HG02840 (cell line): ENCODE data around the gene SFSWAP.
"Not testable (repeated sequence)": the region's sequence is repeated elsewhere in the genome, so short reads cannot be mapped to it uniquely, and the experiment has no call there.

Source experiments
- ATAC-seq: cut with Tn5 transposase; IDR thresholded peaks from one replicate; pipeline ENCODE4 v1.9.1; 2021; ENCODE audit warnings: mild to moderate bottlenecking, moderate library complexity, moderate number of reproducible peaks; ENCODE audit not compliant: unreplicated experiment, low FRiP score

Gene SFSWAP

DNA sequence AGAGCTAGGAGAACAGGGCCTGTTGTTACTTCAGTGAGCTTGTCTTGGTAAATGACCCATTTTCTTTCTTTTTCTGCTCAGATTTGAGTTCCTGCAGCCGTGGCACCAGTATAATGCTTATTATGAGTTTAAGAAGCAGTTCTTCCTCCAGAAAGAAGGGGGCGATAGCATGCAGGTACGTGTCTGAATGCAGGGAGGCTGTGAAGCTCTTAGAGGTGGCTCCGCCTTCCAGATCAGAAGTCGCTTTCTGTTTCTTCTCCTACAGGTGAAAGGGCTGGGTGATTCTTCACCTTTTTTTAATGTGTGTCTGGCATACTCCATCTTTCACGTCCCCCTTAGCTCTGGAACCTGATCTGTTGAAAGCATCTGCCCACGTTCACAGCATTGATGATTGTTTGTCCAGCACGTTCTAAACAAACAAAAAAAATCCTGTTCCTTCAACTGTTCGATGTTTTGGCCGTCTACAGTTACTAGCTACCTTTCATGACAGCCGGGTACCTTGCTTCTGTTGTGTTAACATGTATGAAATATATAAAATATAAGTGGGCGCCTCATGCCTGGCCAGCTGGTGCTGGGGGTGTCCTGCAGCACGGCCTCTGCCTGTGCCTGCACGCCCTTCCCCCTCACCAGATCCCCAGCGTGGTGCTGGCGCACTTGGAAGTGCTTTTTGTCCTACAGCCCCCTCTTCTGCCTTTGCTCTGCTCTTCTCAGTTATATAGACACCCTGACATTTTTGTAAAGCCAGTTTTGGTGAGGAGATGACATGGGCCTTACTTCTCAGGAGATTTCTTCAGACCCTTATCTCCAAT is 44.6 kb downstream of the SFSWAP start:
- ATAC-seq: no peak

DNA sequence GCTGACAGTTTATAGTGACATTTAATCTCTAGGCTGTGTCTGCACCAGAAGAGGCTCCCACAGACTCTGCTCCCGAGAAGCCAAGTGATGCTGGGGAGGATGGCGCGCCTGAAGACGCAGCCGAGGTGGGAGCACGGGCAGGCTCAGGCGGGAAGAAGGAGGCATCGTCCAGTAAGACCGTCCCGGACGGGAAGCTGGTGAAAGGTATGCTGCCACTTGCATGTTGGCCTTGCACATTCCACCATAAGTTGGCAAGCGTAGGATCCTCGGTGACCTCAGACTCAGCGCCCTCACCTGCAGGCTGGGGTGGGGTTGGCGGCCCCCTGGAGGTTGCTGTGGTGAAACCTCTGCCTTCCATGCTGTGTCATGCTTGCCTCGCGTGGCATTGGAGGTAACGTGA is 45.6 kb downstream of the SFSWAP start:
- ATAC-seq: no peak

DNA sequence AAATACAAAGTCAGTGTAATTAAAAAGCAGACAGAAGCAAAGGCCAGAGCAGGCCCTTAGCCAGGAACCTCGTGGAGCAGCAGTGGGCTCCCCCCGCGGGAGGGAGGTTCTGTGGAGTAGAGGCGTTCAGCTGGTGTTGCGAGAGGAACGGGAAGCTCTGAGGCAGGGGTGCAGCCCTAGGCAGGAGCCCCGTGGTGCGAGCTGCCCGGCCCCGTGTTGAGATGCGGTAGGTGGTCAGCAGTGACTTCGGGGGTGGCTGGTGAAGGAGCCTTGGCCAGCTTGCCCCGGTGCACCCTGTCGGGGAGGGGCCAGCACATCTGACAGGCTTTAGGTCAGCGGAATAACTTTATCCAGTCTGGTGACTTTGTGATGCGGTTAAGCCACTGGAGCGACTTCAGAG is 46.2 kb downstream of the SFSWAP start:
- no peak for ATAC-seq

DNA sequence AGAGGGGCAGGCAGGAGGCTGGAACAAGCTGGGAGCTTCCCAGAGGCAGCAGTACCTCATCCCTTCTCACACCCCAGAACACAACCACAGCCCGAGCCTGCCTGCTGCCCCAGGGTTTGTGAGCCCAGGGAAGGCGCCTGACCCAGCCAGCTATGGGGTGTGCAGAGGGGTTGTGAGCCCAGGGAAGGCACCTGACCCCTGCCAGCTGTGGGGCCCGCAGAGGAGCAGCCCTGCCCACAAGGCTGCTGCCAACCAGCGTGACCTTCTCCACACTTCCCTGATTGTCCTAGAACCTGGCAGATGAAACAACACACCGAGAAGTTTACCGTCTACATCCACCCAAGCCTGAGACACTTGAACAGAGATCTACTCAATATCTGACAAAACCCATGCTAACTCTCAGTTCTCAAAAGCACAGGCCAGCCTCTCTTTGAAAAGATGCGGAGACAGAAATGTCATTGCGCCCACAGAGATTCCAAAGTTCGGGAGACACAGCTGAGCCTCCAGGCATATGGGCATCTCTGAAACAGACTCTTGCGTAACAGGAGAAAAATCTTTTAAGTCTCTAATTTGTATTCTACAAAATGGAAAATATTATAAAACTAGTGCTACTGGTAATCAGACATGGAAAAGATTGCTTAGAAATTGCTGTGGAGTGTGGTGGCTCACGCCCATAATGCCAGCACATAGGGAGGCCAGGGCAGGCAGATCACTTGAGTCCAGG is 47.3 kb downstream of the SFSWAP start:
- ATAC-seq: no peak

DNA sequence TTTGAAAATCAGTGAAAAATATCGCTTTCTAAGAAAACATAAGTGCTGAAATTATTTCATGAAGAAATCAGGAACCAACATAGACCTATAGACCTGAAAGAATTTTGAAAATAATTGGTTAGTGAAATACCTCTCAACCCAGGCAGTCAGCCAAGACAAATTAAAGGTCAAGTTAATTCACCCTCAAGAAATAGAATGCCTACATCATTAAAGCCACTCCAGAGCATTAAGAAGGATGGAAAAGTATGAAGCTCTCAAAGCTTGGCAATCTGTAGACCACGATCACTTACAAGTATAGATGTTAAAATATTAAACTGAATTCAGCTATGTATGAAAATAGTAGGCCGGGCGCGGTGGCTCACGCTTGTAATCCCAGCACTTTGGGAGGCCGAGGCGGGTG is 48.3 kb downstream of the SFSWAP start:
- no peak for ATAC-seq

DNA sequence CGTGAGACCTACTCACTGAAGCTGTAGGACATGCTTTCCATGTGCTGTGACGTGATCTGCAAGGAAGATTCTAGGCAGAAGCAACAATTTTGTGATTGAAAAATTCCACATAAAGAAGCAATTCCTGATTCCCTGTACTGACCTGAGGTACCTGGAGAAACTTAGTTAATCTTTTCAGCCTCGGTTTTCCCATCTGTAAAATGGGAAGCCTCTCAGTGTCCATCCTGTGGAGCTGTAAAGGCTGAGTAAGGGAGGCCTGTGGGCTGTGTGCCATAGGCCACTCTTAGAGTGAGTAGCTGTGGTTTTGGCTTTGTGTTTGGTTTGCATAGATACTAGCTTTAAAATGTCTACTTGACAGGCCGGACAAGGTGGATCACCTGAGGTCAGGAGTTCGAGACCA is 50.7 kb downstream of the SFSWAP start:
- no peak for ATAC-seq

DNA sequence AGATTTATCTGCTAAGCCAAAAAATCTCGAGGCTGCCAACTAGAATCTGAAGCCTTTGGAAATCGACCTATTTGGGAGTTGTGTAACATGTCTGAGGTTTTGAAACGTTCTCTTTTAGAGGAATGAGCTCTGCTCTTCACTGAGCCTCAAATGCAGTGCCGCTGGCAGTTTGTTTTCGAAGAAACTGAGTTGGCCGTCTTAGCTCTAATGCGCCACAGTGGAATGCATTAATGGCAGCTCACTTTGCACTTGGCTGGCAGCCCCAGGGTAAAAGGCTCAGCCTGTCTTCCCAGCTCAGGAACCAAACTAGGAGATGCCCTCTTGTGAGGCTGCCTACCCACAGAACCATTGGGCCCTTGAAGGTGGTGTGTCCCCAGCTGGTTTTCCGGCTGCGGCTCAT is 53.8 kb downstream of the SFSWAP start:
- no peak for ATAC-seq

DNA sequence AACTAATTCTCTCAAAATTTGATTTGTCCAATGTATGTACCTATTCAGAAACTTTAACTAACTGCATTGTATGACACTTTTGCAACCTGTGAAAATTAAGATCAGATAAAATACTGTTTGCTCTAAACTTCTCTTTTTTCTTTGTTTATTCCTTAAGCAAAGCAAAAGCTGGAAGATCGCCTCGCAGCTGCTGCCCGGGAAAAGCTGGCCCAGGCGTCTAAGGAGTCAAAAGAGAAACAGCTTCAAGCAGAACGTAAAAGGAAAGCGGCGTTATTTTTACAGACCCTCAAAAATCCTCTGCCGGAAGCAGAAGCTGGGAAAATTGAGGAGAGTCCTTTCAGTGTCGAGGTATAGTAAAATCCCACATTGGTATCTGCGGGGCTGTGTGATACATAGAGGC is 55.1 kb downstream of the SFSWAP start:
- ATAC-seq: no peak

DNA sequence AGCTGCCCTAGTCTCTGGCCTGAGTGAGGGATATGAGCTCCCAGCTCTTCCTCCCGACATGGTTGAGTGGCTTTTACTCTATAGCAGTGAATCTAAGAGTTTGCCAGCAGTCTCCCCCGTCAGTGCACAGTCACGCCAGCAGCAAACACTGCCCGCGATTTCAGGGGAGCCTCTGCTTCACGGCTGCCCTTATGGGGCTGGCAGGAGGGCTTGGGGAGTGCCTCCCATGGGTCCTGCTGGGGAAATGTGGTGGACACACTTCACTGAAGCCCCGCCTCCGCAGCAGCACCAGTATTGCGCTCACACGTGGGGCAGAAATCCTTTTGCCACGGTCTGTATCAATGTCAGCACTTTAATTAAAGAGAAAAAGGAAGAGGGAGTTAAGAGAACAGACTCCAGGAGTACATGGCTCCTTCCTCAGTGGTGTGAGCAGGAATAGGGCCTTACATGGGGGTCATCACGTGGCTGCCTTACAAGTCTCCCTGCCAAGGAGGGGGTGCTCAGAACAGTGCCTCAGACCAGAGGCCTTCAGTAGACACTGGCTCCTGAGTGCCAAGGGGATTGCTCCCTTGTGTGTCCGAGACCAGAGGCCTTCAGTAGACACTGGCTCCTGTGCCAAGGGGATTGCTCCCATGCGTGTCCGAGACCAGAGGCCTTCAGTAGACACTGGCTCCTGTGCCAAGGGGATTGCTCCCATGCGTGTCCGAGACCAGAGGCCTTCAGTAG is 55.7 kb downstream of the SFSWAP start:
- no peak for ATAC-seq

DNA sequence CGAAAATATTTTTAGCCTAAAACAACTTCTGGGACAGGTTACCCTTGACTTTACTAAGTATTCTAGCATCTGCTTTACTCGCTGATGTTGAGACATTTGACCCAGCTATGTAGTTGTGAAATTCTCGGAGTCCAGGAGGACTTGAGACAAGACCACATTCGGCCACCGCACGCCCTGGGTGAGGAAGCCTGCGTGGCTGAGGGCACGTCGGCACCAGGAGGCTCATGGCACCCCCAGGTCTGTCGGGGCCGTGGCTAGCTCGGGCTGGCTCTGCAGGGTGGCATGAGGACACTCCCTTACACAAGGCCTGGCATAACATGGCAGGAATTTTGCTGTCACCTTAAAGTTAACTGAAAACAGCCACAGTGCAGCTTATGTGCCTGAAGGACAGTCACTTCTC is 59.2 kb downstream of the SFSWAP start:
- ATAC-seq: no peak

DNA sequence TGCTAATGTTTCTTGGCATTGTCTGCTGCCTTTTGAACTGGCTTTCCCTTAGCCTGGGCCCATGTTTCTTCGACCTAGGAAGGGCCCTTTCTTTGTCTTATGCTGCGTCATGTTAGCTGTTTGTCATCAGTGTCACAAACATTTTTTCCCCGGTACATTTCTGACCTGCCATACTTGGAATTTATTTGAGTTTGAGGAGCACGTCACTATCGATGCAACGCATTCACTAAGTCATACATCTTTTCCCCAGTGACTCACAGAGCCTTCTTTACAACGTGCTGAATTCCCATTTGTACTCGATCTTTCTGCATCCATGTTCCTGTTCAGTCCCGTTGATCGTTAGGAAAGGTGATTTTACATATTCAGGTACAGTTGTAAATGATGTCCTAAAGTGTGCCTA is 61.1 kb downstream of the SFSWAP start:
- no peak for ATAC-seq

DNA sequence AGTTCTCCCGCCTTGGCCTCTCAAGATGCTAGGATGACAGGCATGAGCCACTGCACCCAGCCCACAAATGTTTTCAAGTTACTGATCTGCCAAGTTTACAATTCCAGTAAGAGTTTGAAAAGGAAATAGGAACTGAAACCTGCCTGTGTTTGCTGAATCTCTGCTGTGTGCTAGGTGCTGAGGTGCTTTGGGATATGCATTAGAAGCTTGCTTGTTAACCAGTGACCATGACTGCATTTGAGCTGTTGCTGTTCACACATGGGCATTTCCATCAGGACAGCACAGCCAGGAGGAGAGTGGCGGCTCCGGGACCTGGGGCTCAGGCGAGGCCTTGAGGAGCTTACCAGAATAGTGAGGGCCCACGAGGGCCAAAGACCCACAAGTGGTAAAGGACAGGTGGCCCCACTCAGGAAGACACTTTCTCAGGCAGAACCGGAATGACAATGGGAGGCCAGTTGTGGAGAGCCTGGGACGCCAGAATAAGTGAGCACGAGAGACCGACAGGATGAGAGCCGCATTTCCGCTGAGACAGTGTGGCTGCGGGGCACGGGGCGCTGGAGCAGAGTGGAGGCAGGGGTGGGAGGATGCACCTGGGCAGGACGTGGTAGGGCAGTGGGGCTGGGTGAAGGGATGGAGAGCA is 62.8 kb downstream of the SFSWAP start:
- peak; percentile 71 for ATAC-seq

DNA sequence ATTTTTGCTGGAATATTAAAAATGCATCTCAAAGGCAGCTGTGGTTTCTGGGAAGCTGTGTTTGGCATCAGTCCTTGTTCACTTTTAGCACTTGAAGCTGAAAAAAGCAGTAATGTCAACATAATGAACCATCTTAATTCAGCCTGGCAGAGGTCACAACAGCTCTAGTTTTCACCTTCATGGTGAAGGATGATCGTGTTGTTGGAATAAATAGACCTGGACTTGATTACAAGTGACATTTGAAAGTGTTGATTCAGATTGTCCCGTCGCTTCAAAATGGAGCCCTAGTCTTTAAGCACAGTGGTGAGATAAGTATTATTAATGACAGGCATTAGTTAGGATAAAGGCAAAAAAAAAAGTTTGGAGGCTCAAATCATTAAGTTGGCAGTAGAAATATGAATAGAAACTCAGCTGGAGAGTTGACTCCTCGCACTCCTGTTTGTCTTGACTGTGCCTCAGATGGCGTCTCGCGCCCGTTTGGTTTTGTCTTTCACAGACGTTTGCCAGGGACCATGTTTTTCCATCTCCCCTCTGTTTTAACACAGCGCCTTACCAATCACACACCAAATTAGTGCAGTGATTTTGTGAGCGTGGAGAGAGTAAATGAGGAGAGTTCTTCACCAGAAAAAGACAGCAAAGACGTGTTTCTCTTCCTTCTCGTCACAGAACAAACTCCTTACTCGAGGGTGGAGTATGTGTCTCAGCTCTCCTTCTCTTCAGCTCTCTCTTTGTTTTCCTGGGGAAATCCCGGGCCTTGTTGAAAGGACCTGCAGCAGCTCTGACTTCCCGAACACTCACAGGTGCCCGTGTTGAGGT is 63.9 kb downstream of the SFSWAP start:
- ATAC-seq: no peak

DNA sequence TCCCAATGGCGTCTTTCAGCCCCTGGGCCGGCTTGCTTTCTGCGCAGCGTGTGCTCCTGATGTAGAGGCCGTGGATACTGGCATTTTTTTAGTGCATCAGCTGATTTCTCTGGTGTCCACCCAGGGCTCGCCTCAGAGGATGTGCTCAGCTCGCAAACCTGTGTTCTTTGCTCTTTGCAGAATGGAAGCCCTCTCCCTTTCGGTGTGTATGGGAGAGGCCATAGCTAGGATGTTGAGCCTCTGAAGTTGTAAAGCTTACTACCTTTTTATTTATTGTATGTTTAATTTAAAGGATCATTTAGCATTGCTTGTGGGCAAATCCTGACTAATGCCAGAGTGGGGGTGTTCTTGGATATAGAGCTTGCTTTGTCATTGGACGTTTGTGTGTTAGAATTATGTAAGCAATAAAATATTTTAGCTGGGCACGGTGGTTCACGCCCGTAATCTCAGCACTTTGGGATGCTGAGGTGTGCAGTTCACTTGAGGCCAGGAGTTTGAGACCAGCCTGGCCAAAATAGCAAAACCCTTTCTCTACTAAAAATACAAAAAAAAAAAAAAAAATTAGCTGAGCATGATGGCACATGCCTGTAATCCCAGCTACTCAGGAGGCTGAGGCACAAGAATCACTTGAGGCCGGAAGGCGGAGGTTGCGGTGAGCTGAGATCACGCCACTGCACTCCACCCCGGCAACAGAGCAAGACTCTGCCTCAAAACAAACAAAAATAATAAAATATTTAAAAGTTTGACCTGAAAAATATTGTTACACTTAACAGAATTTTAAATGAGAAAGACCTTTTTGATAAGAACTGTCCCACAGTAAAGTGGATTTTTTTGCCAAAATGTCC is 64.7 kb downstream of the SFSWAP start:
- ATAC-seq: no peak

DNA sequence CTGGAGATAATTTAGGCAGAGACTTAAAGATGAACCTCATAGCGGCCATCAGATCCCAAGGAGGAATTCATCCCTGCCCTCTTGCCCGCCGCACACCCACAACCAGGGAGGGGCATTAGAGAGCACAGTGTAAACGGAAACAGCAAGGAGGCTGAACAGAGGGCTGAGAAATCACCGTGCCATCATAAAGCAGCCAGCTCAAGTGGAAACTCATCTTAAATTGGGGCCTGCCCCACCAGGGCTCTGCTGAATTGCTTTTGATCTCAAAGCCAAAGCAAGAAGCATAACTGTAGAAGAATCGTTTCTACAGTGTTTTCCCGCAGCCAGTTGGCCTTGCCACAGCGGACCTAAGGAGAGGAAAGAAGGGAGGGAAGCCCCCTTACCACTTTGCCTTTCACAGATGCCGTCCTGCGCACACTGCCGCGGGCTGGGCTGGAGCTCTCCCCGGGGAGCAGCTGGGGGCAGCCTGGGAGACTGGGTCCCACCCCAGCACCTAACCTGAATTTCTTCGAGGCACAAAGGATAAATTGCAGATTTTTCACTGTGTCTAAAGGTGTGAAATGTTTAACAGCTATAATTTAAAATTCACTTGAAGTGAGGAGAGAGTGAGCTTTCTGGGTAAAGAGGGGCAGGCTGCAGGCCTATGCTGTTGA is 65.5 kb downstream of the SFSWAP start:
- no peak for ATAC-seq

DNA sequence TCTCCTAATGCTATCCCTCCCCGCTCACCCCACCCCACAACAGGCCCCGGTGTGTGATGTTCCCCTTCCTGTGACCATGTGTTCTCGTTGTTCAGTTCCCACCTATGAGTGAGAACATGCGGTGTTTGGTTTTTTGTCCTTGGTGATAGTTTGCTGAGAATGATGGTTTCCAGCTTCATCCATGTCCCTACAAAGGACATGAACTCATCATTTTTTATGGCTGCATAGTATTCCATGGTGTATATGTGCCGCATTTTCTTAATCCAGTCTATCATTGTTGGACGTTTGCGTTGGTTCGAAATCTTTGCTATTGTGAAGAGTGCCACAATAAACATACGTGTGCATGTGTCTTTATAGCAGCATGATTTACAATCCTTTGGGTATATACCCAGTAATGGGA is 66.4 kb downstream of the SFSWAP start:
- ATAC-seq: not testable (repeated sequence)

DNA sequence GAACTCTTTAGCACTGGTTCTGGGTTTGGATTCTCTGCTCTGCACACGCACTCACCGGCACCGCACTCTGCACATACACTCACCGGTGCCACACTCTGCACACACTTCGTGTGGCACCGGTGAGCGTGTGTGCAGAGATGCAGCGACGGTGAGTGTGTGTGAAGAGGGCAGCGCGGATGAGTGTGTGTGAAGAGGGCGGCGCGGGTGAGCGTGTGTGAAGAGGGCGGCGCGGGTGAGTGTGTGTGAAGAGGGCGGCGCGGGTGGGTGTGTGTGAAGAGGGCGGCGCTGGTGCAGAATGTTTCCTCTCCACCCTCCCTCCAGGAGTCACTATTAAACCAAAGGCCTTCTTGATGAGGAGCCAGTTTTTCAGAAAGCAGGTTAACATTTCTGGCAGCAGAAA is 68.1 kb downstream of the SFSWAP start:
- no peak for ATAC-seq

DNA sequence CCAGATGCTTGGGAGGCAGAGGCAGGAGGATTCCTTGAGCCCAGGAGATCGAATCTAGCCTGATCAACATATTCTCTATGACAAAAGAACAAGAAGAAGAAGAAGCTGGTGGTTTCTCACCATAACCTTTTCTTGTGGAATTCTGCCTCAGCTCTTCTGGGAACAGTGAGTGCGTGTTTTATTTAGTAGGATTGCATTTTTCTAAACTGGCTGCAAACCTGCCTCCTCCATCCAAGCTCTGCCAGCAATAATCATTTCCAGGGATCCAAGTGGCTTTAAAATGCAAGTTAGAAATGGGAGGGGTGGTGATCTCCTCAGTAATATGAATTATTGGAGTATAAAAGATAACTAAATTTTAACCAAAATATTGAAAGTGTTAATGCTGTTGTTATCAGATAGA is 71.2 kb downstream of the SFSWAP start:
- ATAC-seq: no peak
